Measurements from ENCODE around the gene FMNL1.

GRCh38 chr17:45232514-45233422 lies 11.1 kb downstream of the FMNL1 start:
- TF ChIP-seq, protein P1, sequence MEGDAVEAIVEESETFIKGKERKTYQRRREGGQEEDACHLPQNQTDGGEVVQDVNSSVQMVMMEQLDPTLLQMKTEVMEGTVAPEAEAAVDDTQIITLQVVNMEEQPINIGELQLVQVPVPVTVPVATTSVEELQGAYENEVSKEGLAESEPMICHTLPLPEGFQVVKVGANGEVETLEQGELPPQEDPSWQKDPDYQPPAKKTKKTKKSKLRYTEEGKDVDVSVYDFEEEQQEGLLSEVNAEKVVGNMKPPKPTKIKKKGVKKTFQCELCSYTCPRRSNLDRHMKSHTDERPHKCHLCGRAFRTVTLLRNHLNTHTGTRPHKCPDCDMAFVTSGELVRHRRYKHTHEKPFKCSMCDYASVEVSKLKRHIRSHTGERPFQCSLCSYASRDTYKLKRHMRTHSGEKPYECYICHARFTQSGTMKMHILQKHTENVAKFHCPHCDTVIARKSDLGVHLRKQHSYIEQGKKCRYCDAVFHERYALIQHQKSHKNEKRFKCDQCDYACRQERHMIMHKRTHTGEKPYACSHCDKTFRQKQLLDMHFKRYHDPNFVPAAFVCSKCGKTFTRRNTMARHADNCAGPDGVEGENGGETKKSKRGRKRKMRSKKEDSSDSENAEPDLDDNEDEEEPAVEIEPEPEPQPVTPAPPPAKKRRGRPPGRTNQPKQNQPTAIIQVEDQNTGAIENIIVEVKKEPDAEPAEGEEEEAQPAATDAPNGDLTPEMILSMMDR (optimal IDR thresholded peaks at IDR 0.05 in 1 of 3, IDR thresholded peaks at IDR 0.05 in 1 of 3, conservative IDR thresholded peaks at IDR 0.05 in 1 of 3; ENCODE audit: extremely low read depth in 1 of 3, insufficient read depth in 2 of 3, low read length in 3 of 3), result no peak
- no peak for TF ChIP-seq EZH2 (IDR thresholded peaks at IDR 0.05; ENCODE audit: low read length)
